ENCODE results near the gene GPATCH3.
A peak's percentile ranks its signal among the peaks of the same experiment; 100 is the strongest.
"Not testable (repeated sequence)": the region's sequence is repeated elsewhere in the genome, so short reads cannot be mapped to it uniquely, and the experiment has no call there.

GPATCH3 gene, protein sequence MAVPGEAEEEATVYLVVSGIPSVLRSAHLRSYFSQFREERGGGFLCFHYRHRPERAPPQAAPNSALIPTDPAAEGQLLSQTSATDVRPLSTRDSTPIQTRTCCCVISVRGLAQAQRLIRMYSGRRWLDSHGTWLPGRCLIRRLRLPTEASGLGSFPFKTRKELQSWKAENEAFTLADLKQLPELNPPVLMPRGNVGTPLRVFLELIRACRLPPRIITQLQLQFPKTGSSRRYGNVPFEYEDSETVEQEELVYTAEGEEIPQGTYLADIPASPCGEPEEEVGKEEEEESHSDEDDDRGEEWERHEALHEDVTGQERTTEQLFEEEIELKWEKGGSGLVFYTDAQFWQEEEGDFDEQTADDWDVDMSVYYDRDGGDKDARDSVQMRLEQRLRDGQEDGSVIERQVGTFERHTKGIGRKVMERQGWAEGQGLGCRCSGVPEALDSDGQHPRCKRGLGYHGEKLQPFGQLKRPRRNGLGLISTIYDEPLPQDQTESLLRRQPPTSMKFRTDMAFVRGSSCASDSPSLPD

DNA sequence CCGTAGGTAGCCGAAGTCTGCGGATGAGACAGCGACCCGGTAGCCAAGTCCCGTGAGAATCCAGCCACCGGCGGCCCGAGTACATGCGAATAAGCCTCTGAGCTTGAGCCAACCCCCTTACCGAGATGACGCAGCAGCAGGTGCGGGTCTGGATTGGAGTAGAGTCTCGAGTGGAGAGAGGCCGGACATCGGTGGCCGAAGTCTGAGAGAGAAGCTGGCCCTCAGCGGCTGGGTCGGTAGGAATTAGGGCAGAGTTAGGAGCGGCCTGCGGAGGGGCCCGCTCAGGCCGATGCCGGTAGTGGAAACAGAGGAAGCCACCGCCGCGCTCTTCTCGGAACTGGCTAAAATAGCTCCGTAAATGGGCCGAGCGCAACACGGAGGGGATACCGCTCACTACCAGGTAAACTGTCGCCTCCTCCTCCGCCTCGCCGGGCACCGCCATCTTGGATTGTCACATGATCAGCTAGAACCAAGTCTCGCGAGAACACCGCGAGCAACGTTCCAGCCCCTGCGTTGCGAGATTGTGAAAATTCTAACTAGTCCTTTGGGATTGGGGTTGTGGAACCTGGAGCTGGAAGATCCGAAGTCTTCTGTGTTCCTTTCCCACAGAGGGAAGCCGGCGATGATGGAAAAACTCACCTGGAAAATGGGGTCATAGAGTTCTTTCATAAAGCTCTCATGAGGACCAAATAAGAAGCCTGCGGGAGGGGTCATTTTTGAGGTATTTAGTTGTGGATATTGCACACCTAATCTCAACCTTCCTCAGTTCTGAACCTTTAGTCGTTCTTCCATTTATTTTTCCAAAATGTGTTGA is at the start of gene GPATCH3:
GPATCH3 (minus strand) TSS at position 467 of the 814 bp plus-strand sequence; CDS start at position 442, 25 bp downstream.
- DNase-seq (ENCODE audit: low spot score), result peak; percentile 90

- DNase-seq (ENCODE audit: low spot score), result no peak
Observed at GRCh38 chr1:26949926-26950319, 49.7 kb upstream of the GPATCH3 start.

DNA sequence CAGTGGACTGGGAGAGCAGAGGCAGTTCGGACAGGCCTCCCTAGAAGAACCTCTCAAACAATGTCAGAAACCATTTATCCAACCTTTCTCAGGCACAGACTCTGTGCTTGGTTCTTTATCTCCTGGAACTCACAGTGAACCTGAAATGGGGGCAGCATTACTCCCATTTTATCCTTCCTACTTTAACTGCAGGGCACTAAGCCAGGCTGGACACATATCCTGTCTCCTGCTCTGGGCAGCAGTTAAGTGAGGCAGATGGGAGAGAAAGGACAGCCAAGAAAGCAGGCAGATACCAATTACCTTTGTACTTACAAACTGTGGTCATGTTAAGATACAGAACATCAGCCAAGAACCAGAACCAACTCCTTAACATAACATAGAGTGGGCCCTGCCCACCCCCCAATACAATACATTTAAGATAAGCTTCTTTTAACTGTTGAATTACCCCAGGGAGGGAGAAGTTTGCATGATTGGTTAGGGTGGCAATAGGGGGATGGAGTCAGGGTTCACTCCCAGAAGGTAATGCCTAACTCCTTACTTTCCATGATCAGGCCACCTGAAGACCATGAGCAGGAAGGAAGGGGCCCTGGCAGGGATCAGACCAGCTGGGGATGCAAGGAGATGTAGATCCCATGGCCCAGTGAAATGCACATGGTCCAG is 49.1 kb upstream of the GPATCH3 start:
- DNase-seq (ENCODE audit: low spot score), result no peak

GRCh38 chr1:26948725-26949057 is 48.4 kb upstream of the GPATCH3 start:
- DNase-seq (ENCODE audit: low spot score), result not testable (repeated sequence)

DNA sequence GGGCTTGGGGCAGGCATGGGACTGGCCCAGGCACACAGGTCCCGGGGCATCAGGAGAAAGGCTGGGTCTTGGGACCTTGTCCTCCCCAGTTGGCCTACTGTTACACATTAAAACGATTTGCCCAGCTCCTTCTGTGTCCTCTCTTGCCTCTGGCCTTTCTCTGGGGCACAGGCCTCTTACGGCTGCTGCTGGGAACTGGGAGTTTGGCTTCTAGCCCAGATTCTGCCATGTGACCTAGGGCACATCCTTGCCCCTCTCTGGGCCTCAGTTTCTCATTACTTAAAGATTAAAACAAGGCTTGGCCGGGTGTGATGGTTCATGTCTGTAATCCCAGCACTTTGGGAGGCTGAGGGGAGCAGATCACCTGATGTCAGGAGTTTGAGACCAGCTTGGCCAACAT is 46.0 kb upstream of the GPATCH3 start:
- DNase-seq (ENCODE audit: low spot score), result no peak

DNA sequence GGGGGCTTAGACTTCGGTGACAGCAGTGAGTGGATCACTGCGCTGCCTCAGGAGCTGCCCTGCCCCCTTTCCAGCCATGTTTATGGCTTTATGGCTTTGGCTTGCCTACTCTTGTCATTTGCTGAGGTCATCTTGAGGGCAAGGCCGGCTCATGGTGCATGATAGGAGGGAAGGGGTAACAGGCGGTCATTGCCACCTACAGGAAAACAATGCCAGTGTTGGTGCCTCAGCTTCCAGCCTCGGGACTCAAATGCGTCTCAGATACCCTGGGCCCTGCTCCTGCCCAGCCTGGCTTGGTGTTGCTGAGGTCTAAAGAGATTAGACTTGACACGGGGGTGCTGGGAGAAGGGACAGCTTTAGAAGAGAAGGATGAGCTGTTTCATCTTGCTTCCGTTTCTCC is 45.5 kb upstream of the GPATCH3 start:
- no peak for DNase-seq (ENCODE audit: low spot score)

DNA sequence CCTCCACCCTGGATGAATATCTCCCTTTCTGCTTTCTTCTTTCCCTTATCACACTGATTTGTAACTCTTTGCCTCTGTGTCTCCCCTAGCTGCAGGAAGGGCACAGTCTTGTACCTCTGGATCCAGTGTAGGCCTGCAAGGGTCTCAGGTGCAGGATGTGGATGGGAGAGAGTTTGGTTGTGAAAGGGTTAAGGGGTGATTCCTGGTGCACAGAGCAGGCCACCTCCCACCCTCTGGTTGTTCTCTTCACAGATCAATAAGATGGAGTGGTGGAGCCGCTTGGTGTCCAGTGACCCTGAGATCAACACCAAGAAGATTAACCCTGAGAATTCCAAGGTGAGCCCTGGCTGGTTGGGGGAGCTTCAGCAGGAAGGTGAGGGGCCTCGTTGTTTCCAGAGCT is 44.9 kb upstream of the GPATCH3 start:
- no peak for DNase-seq (ENCODE audit: low spot score)

DNA sequence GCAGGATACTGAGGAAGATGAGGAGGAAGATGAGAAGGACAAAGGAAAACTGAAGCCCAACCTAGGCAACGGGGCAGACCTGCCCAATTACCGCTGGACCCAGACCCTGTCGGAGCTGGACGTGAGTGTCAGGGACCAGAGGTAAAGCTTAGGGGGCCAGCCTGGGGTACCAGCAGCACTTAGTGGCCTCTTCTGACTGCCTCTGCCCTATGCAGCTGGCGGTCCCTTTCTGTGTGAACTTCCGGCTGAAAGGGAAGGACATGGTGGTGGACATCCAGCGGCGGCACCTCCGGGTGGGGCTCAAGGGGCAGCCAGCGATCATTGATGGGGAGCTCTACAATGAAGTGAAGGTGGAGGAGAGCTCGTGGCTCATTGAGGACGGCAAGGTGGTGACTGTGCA is 42.4 kb upstream of the GPATCH3 start:
- DNase-seq (ENCODE audit: low spot score), result no peak

GRCh38 chr1:26941311-26941710 is 41.0 kb upstream of the GPATCH3 start:
- DNase-seq (ENCODE audit: low spot score), result no peak

GRCh38 chr1:26938659-26939025 is 38.4 kb upstream of the GPATCH3 start:
- DNase-seq (ENCODE audit: low spot score), result no peak

- DNase-seq (ENCODE audit: low spot score), result no peak
Observed at GRCh38 chr1:26938004-26938658, 37.9 kb upstream of the GPATCH3 start.

GRCh38 chr1:26936823-26937222 is 36.6 kb upstream of the GPATCH3 start:
- no peak for DNase-seq (ENCODE audit: low spot score)

DNA sequence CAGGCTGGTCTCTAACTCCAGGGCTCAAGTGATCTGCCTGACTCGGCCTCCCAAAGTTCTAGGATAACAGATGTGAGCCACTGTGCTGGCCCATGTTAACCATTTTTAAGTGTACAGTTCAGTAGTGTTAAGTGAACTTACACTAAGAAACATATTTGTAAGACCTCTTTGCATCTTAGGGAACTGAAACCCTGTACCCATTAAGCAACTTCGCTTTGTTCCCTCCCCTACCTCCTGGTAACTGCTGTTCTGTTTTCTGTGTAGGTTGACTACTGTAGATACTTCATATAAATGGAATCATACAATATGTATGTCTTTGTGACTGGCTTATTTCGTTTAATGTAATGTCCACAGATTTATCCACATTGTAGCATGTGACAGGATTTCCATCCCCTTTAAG is 32.3 kb upstream of the GPATCH3 start:
- no peak for DNase-seq (ENCODE audit: low spot score)

DNA sequence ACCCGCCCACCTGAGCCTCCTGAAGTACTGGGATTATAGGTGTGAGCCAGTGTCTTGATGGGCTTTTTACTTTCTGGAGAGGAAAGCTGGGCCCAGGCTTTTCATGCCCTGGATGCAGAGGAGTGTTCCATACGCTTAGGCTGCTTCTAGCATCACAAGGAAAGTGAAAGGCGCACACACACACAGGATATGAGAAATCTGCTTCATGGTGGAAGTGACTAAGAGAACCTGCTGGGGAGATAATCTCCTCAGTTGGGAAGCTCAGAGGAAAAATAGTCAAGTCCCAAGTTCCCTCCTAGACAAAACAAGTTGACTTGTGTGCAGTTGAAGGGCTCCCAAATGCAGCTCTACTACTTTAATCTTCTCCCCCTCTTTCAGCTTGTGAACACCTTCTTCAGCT is 23.4 kb upstream of the GPATCH3 start:
- DNase-seq (ENCODE audit: low spot score), result no peak

GRCh38 chr1:26922901-26923300 is 22.6 kb upstream of the GPATCH3 start:
- no peak for DNase-seq (ENCODE audit: low spot score)

DNA sequence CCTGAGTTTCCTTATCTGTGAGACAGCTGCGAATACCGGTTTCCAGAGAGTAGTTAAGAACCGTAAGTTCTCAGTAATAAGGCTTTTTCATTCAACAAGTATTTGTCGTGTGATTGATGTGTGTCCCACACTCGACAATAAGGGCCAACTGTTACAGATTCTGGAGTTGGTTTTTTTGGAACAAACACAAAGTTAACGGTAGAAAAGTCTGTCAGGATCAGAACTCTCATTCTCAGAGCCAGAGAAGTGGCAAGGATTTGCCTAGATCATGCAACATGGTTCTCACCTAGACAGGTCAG is 22.1 kb upstream of the GPATCH3 start:
- no peak for DNase-seq (ENCODE audit: low spot score)

GRCh38 chr1:26921540-26922430 is 21.5 kb upstream of the GPATCH3 start, which contains the start of gene NUDC:
Gene NUDC (plus strand): TSS chr1:26921743. CDS start chr1:26921849, 106 bp downstream.
- peak; percentile 95 for DNase-seq (ENCODE audit: low spot score)

GRCh38 chr1:26921126-26921539 is 20.9 kb upstream of the GPATCH3 start:
- DNase-seq (ENCODE audit: low spot score), result no peak

DNA sequence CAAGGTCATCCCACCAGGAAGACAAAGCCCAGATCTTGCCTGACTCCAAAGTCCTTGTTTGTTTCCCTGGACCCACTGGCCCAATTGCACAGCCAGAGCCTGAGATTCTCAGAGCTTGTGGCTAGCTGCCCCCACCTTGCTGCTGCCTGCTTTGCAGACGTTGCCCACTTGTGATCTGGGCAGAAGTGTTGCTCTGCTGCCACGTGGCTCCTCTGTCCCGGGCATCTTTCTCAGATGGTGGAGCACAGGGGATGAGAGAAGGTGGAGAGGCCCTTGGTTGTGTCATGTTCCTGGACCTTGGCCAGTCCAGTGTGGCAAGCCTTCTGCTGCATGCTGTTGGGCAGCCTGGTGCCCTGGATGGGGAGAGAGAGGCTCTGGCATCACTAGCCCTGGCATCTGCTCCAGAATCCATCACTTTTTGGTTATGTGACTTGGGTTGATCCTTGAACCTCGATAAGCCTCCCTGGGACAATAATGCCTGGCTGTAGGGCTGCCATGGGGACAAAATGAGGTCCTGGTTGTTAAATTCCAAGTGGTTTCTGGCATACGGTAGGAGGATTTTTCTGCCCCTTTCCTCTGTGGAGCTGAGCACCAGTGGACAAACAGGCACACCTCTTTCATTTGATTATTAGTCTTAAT is 15.1 kb upstream of the GPATCH3 start:
- DNase-seq (ENCODE audit: low spot score), result no peak

- no peak for DNase-seq (ENCODE audit: low spot score)
Observed at GRCh38 chr1:26913754-26914619, 13.7 kb upstream of the GPATCH3 start, which contains the start of gene NR0B2. Gene NR0B2 (minus strand): TSS chr1:26913975. CDS start chr1:26913940, 35 bp downstream.
